A549 treated with Hydrocortisone at 1 μM for 4 hours (cell line): ENCODE data around the gene SCNN1A. TPM values are rescaled to one million over a fixed set of nuclear protein-coding genes. Genes with fewer than 3 reads are reported as not detected.

ENCODE experiments used
- total RNA-seq: library from RNA; stranded (reverse); fragments of 200-300 nt; extraction: Qiagen RNA extraction; gene quantifications from 5 replicates; pipeline ENCODE4 v1.2.3, GENCODE V29; 2022

The SCNN1A gene
- 22.8 to 25.8 TPM (median 24.3 TPM) in 5 replicates for total RNA-seq

GRCh38 chr12:6375269-6376078 lies at the start of gene SCNN1A:
SCNN1A (minus strand) TSS chr12:6375563; CDS start chr12:6374783, 780 bp downstream.

GRCh38 chr12:6383572-6384498 lies 8.5 kb upstream of the SCNN1A start, which contains the start of gene LTBR:
LTBR (plus strand) TSS chr12:6384162; CDS start chr12:6384359, 197 bp downstream.

GRCh38 chr12:6341417-6342139 lies 33.8 kb downstream of the SCNN1A start, which contains the start of gene TNFRSF1A:
TNFRSF1A (minus strand) TSS chr12:6342076; CDS start chr12:6341814, 262 bp downstream.

Other genes with a start within 250 kb of the SCNN1A start
- 253 to 288 TPM (median 276 TPM) in 5 replicates for gene CD9, start 175.2 kb downstream of the SCNN1A start, total RNA-seq
- 0.26 to 0.99 TPM (median 0.38 TPM) in 5 replicates for gene PLEKHG6, start 64.9 kb downstream of the SCNN1A start, total RNA-seq
- 361 to 805 TPM (median 469 TPM) in 5 replicates for gene TNFRSF1A, start 33.5 kb downstream of the SCNN1A start, total RNA-seq
- 204 to 246 TPM (median 240 TPM) in 5 replicates for gene LTBR, start 8.6 kb upstream of the SCNN1A start, total RNA-seq
- gene CD27, start 69.4 kb upstream of the SCNN1A start, total RNA-seq: not detected in 5 replicates
- 3.3 to 4.0 TPM (median 3.6 TPM) in 5 replicates for gene TAPBPL, start 76.5 kb upstream of the SCNN1A start, total RNA-seq
- 9.2 to 13.0 TPM (median 10.5 TPM) in 5 replicates for gene VAMP1, start 95.1 kb upstream of the SCNN1A start, total RNA-seq
- gene MRPL51, start 117.7 kb upstream of the SCNN1A start, total RNA-seq: 256 to 331 TPM (median 322 TPM) in 5 replicates
- gene NCAPD2, start 118.5 kb upstream of the SCNN1A start, total RNA-seq: 52.3 to 78.1 TPM (median 59.3 TPM) in 5 replicates
- gene GAPDH, start 159.0 kb upstream of the SCNN1A start, total RNA-seq: 6,926 to 9,040 TPM (median 8,633 TPM) in 5 replicates
- 1.6 to 2.5 TPM (median 1.8 TPM) in 5 replicates for gene IFFO1, start 180.5 kb upstream of the SCNN1A start, total RNA-seq
- gene NOP2, start 192.7 kb upstream of the SCNN1A start, total RNA-seq: 91.1 to 115 TPM (median 97.7 TPM) in 5 replicates
- gene CHD4, start 231.8 kb upstream of the SCNN1A start, total RNA-seq: 55.8 to 82.9 TPM (median 60.2 TPM) in 5 replicates